A172 (cell line): ENCODE data around the gene BRINP1. TPM values are rescaled to one million over a fixed set of nuclear protein-coding genes. Genes with fewer than 3 reads are reported as not detected.

Source experiments
- DNase-seq: peaks from one replicate; pipeline ENCODE4 v3.0.0-alpha.2; 2015; ENCODE audit warnings: low spot score
- total RNA-seq: library from RNA; depleted of rRNA; stranded (reverse); fragments of >200 nt; shearing (Covaris generic); gene quantifications from 2 replicates; pipeline ENCODE4 v1.2.3, GENCODE V29; 2014

BRINP1 gene
- total RNA-seq, 1 experiment from 2014 or later = not detected

- no peak for DNase-seq
These were observed 231.8 kb downstream of the BRINP1 start for GRCh38 chr9:119137479-119137878.

DNA sequence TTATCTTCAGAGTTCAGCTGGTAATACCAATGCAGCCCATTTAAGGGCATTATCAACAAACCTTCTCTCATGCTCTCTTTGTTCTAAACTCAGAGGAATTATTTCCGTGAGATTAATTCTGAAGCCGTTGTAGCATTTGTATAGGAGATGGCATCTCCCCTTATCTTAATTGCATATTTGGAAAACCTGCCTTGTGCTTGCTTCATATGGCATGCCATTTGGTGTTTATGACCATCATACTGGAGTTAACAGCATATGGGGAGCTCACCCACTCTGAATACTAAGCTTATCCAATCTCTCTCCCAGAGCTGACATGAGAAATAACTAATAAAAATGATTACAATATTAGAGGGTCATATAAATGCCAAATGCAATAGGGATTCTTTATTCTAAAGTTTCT lies 243.2 kb downstream of the BRINP1 start:
- no peak for DNase-seq

DNA sequence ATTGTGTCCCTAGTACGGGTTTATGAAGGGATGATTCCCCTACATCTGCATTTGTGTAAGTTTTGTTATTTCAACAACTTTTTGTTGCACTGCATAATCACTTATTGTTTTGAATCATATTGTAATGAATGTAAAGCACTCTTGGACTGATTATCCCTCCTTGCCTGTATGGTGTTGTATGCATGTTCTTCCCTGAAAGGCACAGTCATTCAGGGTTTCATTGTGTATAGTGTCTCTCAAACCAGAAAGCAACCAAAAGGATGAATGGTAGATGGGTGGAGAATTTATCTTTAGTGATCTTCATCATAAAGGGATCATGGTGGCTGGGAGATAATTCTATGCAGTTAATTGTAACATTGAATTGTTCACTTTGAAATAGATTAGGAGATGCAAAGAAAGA lies 247.3 kb downstream of the BRINP1 start:
- DNase-seq = no peak

GRCh38 chr9:119117409-119117808 lies 251.8 kb downstream of the BRINP1 start:
- DNase-seq = no peak
